TTC549 (cell line): ENCODE results near the gene HIRA.
"Not testable (repeated sequence)": the region's sequence is repeated elsewhere in the genome, so short reads cannot be mapped to it uniquely, and the experiment has no call there.

Source experiments
- FAIRE-seq: peaks from 2 replicates; lab custom pipeline; 2012; peaks lifted over from hg19 to GRCh38; lab: Jason Lieb, UNC

The HIRA gene

GRCh38 chr22:19355413-19356157 lies 75.9 kb downstream of the HIRA start:
- no peak for FAIRE-seq

- FAIRE-seq: no peak
These were observed 77.3 kb downstream of the HIRA start for GRCh38 chr22:19354201-19354600.

DNA sequence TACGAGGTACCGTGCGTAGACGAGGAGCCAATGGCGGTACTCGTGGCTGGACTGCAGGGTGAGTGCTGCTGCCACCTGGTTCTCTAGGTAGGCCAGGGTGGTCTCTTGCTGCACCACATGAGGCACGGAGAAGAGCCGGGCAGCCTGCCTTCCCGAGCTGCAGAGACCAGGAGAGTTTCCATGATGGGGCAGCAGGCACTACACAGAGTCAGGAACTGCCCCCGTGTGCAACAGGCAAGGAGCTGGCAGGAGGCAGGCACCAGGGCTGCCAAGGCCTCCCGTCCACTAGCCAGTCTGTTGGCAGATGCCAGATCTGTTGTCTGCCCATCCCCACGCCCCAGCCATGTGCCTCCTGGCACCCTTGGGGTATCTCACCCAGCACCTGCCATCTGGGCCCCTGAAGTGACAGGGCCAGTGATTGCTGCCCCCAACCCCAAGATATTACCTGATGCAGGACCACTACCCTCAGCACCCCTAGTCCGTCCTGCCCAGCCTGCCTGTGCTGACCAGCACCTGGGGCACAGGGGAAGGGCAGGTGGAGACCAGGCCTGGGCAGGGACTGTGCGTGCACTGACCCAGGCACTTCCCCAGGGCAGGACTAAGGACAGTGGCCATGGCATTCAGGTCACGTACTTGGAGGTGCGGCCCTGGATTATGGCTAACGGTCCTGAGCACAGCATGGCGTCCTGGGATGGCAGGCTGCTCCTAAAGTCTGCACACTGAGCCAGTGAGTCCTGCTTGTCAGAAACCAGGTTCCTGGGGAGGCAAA lies 78.0 kb downstream of the HIRA start:
- no peak for FAIRE-seq

GRCh38 chr22:19352766-19353165 lies 78.8 kb downstream of the HIRA start:
- FAIRE-seq: no peak

GRCh38 chr22:19352217-19352616 lies 79.3 kb downstream of the HIRA start:
- FAIRE-seq: no peak

- FAIRE-seq: no peak
These were observed 79.9 kb downstream of the HIRA start for GRCh38 chr22:19351604-19352003.

- FAIRE-seq: no peak
These were observed 80.6 kb downstream of the HIRA start for GRCh38 chr22:19350947-19351346.

- FAIRE-seq: no peak
These were observed 81.1 kb downstream of the HIRA start for GRCh38 chr22:19350476-19350859.

- no peak for FAIRE-seq
These were observed 81.6 kb downstream of the HIRA start for GRCh38 chr22:19349778-19350475.

- no peak for FAIRE-seq
These were observed 84.8 kb downstream of the HIRA start for GRCh38 chr22:19346677-19347265.

DNA sequence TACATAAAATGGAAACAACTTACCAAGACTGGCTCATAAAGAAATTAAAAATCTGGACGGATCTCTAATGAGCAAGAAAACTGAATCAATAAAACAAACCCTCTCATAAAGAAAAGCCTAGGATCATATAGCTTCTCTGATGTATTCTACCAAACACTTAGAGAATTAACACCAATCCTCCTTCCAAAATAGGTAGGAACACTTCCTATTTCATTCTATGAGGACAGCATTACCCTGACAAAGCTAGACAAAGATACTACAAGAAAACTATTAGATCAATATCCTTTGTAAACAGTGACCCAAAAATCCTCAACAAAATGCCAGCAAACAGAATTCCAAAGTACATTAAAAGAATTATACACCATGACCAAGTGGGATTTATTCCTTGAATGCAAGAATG lies 87.1 kb downstream of the HIRA start:
- FAIRE-seq: no peak

GRCh38 chr22:19343470-19343869 lies 88.1 kb downstream of the HIRA start:
- FAIRE-seq: no peak

- no peak for FAIRE-seq
These were observed 90.0 kb downstream of the HIRA start for GRCh38 chr22:19341500-19341899.

- no peak for FAIRE-seq
These were observed 94.4 kb downstream of the HIRA start for GRCh38 chr22:19337137-19337536.

DNA sequence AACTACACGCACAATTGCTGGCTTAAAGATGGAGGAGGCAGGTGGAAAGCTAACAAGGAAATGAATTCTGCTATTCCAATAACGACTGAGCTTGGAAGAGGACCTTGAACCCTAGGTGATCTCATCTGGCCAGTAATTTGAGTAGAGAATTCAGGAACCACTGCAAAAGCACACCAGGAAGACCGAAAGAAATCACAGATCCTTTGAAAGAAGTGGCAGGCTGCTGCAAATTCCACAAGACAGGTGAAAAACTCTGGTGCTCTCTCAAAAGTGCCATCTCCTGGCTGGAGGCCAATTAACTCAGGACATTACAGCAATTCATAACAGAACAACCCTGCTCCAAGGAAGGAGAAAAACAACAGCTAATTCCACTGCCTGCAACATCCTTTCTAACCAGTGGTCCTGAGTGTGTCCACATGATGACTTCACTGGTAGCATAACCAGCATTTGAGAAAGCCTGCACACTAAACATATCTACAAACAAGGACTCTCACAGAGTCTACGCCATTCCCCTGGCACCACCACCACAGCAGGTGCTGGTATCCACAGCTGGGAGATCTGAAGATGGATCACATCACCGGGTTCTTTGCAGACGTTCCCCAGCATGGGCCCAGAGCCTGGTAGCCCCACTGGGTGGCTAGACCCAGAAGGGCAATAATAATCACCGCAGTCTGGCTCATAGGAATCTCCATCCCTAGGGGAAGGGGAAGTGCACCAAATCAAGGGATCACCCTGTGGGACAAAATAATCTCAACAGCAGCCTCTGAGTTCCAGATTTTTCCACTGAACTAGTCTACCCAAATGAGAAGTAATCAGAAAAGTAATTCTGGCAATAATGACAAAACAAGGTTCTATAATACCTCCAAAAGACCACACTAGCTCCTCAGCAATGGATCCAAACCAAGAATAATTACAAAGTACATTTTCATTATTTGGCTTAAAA lies 95.1 kb downstream of the HIRA start:
- no peak for FAIRE-seq

- FAIRE-seq: no peak
These were observed 99.6 kb downstream of the HIRA start for GRCh38 chr22:19331975-19332374.

DNA sequence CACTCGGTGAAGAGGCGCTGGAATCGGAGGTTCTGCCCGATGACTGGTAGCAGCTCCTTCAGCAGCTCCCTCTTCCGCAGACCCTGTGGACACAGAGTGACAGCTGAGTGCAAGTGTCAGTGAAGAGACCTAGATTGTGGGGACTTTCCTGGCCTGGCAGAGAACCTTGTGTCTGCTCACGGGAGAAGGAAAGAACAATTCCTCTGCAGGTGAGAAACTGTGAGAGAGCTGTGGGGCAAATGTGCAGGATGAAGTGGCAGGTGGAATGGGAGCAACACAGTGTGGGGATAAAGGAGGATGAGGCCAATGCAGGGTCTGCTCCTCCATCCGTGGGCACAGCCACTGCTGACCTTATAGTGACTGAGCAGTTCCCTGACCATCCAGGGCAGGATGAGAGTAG lies 100.1 kb downstream of the HIRA start:
- no peak for FAIRE-seq

GRCh38 chr22:19330865-19331418 lies 100.6 kb downstream of the HIRA start:
- FAIRE-seq: no peak

- FAIRE-seq: not testable (repeated sequence)
These were observed 101.3 kb downstream of the HIRA start for GRCh38 chr22:19330205-19330604.

DNA sequence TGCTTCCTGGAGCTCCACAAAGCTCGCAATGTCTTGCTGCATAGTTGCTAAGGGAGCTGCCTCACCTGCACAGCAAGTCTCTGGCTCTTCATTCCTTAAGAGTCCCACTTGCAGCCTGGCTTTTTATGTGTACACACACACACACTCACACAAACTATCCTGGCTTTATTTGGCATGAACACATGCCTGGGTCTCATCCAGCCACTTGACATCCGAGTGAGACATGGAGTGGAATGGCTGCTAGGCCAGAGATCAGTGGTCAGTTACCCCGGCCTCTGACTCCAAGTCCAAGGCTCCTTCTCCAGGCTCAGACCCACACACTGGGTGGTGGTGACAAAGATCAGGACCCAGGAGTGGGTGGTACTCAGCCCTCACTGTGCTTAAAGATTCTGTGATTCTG lies 102.1 kb downstream of the HIRA start:
- FAIRE-seq: no peak

GRCh38 chr22:19325296-19325948 lies 106.1 kb downstream of the HIRA start:
- FAIRE-seq: no peak
